ENCODE results near the gene WHRN. TPM values are rescaled to one million over a fixed set of nuclear protein-coding genes. Genes with fewer than 3 reads are reported as not detected.

The WHRN gene
- total and polyA plus RNA-seq, 7 experiments from 2014 or later, result 0.12 to 24.0 (median 2.5) TPM; not detected in 1

DNA sequence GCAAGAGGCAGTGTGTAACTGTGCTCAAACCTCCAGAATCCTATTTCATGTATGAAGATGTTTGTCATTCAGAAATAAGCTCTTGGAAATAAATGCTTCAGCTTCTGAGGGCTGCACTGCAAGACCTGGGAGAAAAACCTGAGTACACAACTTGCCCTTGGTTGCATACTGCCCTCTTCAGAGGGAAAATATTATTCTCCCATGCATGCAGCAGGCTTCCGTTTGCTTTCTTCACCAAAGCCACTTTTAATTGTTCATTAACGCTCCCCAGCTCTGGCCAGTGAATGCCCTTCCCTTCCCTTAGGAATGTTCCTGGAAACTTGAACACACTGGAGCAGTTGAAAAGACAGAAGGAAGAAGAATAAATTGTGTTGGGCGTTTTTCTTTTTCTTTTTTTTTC, 2.5 kb upstream of the WHRN start:
- intact Hi-C loops (cut with micrococcal nuclease), result loop anchor here (1.0 to 10.0 kb wide), 10 partner anchors 20 to 420 kb away; partner anchors contain the start of gene COL27A1 (in 1 of the 2)
- Mint-ChIP-seq H3K4me3 (no peak overlapping the region), H3K36me3 (no peaks in the 10 kb centered on the region), H3K27ac (peak overlapping the region in 1 of 9 donors; percentile 59), H3K4me1 (peaks cover 3 to 26% (median 21%) of the 10 kb centered on the region in 7 donors), H3K27me3 (peaks cover 0 to 79% (median 48%) of the 10 kb centered on the region in 5 donors), H3K9me3 (peaks cover 0 to 2% (median 0%) of the 10 kb centered on the region in 11 donors)
- DNase-seq (peak in 6 of 9 donors; percentile 17 to 58 (median 38)), ATAC-seq (no peak)
- Histone ChIP-seq H3K4me1 (ENCODE audit: control insufficient read depth in 2 of 2, insufficient read depth in 2 of 2, low read length in 2 of 2) (peaks cover 14 to 24% of the 10 kb centered on the region in 2 donors), H3K9me3 (ENCODE audit: control insufficient read depth in 2 of 3, low read length in 3 of 3) (no peaks in the 10 kb centered on the region), H3K4me3 (ENCODE audit: low read length) (no peak overlapping the region), H3K27me3 (ENCODE audit: control insufficient read depth in 2 of 2, insufficient read depth in 2 of 2, low read length in 2 of 2) (no peaks in the 10 kb centered on the region), H3K27ac (ENCODE audit: low read depth, low read length) (no peak overlapping the region), H3K36me3 (ENCODE audit: control insufficient read depth in 2 of 3, insufficient read depth in 3 of 3, low read length in 3 of 3) (no peaks in the 10 kb centered on the region)
- CTCF ChIA-PET, result interaction anchor here (0.6 to 2.2 kb wide), 16 partner anchors 19 to 1104 kb away, joined by 3 to 15 read pairs (median 3); no protein-coding TSS in a partner anchor
- POLR2A ChIA-PET, result interaction anchor here (0.6 to 2.9 kb wide), 4 partner anchors 13 to 121 kb away, joined by 3 to 11 read pairs (median 4); partner anchors contain the start of gene AKNA

DNA sequence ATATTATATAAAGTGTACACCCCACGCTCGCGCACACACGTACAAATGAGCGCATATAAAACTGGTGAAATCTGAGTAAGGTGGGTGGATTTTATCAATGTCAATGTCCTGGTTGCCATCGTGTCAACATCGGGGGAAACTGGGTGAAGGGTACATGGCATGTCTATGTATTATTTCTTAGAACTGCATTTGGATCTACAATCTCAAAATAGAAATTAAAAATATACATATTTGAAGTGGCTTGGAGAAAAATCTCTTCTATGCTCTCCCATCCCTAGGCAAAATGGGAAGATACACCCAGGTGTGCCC, 763 bp upstream of the WHRN start:
- H3K27ac ChIP-seq (ENCODE audit: low read depth, low read length), result peak overlapping the region; percentile 57
- no peak for ATAC-seq
- ChIA-PET CTCF (interaction anchor here (1.7 to 2.2 kb wide), 2 partner anchors 98 to 101 kb away, joined by 9 to 15 read pairs; no protein-coding TSS in a partner anchor), POLR2A (interaction anchor here (0.7 to 2.9 kb wide), 3 partner anchors 106 to 119 kb away, joined by 3 to 11 read pairs (median 3); partner anchors contain the start of gene AKNA)
- Mint-ChIP-seq H3K9me3 (peaks cover 0 to 2% (median 0%) of the 10 kb centered on the region in 11 donors), H3K36me3 (no peaks in the 10 kb centered on the region), H3K4me1 (peaks cover 5 to 26% (median 22%) of the 10 kb centered on the region in 7 donors), H3K4me3 (peak overlapping the region; percentile 83 to 90 (median 88)), H3K27ac (peak overlapping the region; percentile 55 to 94 (median 87)), H3K27me3 (peaks cover 0 to 84% (median 36%) of the 10 kb centered on the region in 5 donors)
- H3K9me3 ChIP-seq (ENCODE audit: control insufficient read depth in 2 of 3, low read length in 3 of 3), result no peaks in the 10 kb centered on the region
- intact Hi-C loops (cut with micrococcal nuclease), result loop anchor here (2.0 to 10.0 kb wide), 6 partner anchors 54 to 421 kb away; partner anchors contain the start of gene COL27A1 (in 1 of the 2)
- no peaks in the 10 kb centered on the region for H3K27me3 ChIP-seq (ENCODE audit: control insufficient read depth in 2 of 2, insufficient read depth in 2 of 2, low read length in 2 of 2)
- DNase-seq, result no peak
- no peaks in the 10 kb centered on the region for H3K36me3 ChIP-seq (ENCODE audit: control insufficient read depth in 2 of 3, insufficient read depth in 3 of 3, low read length in 3 of 3)
- H3K4me3 ChIP-seq (ENCODE audit: low read length), result peak overlapping the region; percentile 59
- peaks cover 14 to 29% of the 10 kb centered on the region in 2 donors for H3K4me1 ChIP-seq (ENCODE audit: control insufficient read depth in 2 of 2, insufficient read depth in 2 of 2, low read length in 2 of 2)

GRCh38 chr9:114504341-114505186, 709 bp downstream of the WHRN start:
- ATAC-seq (peak; percentile 14), DNase-seq (peak; percentile 17 to 58 (median 39))
- H3K36me3 ChIP-seq (ENCODE audit: control insufficient read depth in 2 of 3, insufficient read depth in 3 of 3, low read length in 3 of 3), result no peaks in the 10 kb centered on the region
- Mint-ChIP-seq H3K9me3 (peaks cover 0 to 2% (median 0%) of the 10 kb centered on the region in 11 donors), H3K27me3 (peaks cover 0 to 82% (median 24%) of the 10 kb centered on the region in 5 donors), H3K4me3 (peak overlapping the region; percentile 69 to 90 (median 84)), H3K27ac (peak overlapping the region in 7 of 9 donors; percentile 43 to 92 (median 75)), H3K36me3 (no peaks in the 10 kb centered on the region), H3K4me1 (peaks cover 5 to 26% (median 22%) of the 10 kb centered on the region in 7 donors)
- no peaks in the 10 kb centered on the region for H3K9me3 ChIP-seq (ENCODE audit: control insufficient read depth in 2 of 3, low read length in 3 of 3)
- no peaks in the 10 kb centered on the region for H3K27me3 ChIP-seq (ENCODE audit: control insufficient read depth in 2 of 2, insufficient read depth in 2 of 2, low read length in 2 of 2)
- ChIA-PET POLR2A (interaction anchor here (0.6 to 1.5 kb wide), 7 partner anchors 50 to 149 kb away, joined by 3 to 5 read pairs (median 3); partner anchors contain the start of genes AKNA and ATP6V1G1), CTCF (interaction anchor here (1.0 to 1.6 kb wide), 3 partner anchors 16 to 149 kb away, joined by 4 to 5 read pairs (median 5); no protein-coding TSS in a partner anchor)
- intact Hi-C loops (cut with micrococcal nuclease), result loop anchor here (1.0 to 10.0 kb wide), 11 partner anchors 34 to 423 kb away; partner anchors contain the start of genes ATP6V1G1 (in 2 of the 2) and COL27A1 (in 1 of the 2)
- H3K4me1 ChIP-seq (ENCODE audit: control insufficient read depth in 2 of 2, insufficient read depth in 2 of 2, low read length in 2 of 2), result peaks cover 14 to 29% of the 10 kb centered on the region in 2 donors
- peak overlapping the region; percentile 57 for H3K27ac ChIP-seq (ENCODE audit: low read depth, low read length)
- H3K4me3 ChIP-seq (ENCODE audit: low read length), result peak overlapping the region; percentile 59

GRCh38 chr9:114503522-114504340, 1.5 kb downstream of the WHRN start:
- intact Hi-C loops (cut with micrococcal nuclease), result loop anchor here (2.0 to 10.0 kb wide), 3 partner anchors 35 to 401 kb away; partner anchors contain the start of gene COL27A1 (in 1 of the 2)
- peaks cover 0 to 80% (median 16%) of the 10 kb centered on the region in 5 donors for H3K27me3 Mint-ChIP-seq

DNA sequence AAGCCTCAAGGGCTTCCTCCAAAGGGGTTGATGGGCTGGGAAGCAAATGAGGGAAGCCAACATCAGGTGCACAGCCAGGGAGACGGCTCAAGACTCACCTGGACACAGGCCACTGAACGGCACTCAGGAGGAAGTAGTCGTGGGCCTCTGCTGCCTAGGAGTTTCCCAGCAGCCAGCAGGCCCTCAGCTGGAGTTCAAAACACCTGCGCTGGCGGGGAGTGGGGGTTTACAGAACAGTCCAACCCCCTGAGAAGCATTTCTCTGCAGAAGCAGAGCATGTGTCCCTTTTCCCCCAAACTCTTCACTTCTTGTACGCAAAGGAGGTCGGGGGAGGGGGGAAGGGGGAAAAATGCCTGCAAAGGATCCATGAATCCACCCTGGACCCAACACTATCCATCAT, 2.3 kb downstream of the WHRN start:
- H3K4me3 ChIP-seq (ENCODE audit: low read length), result no peak overlapping the region
- H3K27ac ChIP-seq (ENCODE audit: low read depth, low read length), result no peak overlapping the region
- no peaks in the 10 kb centered on the region for H3K27me3 ChIP-seq (ENCODE audit: control insufficient read depth in 2 of 2, insufficient read depth in 2 of 2, low read length in 2 of 2)
- ChIA-PET POLR2A (no interaction called here), CTCF (no interaction called here)
- DNase-seq, result no peak
- intact Hi-C loops (cut with micrococcal nuclease), result loop anchor here (10.0 kb wide), 2 partner anchors 348 to 402 kb away; partner anchors contain the start of gene COL27A1 (in 1 of the 2)
- H3K27me3 Mint-ChIP-seq, result peaks cover 0 to 77% (median 9%) of the 10 kb centered on the region in 5 donors
- peaks cover 0 to 2% (median 0%) of the 10 kb centered on the region in 11 donors for H3K9me3 Mint-ChIP-seq
- H3K27ac Mint-ChIP-seq, result peak overlapping the region in 5 of 9 donors; percentile 13 to 68 (median 33)
- no peaks in the 10 kb centered on the region for H3K36me3 ChIP-seq (ENCODE audit: control insufficient read depth in 2 of 3, insufficient read depth in 3 of 3, low read length in 3 of 3)
- H3K4me1 ChIP-seq (ENCODE audit: control insufficient read depth in 2 of 2, insufficient read depth in 2 of 2, low read length in 2 of 2), result peaks cover 13 to 33% of the 10 kb centered on the region in 2 donors
- H3K4me1 Mint-ChIP-seq, result peaks cover 5 to 25% (median 22%) of the 10 kb centered on the region in 7 donors
- ATAC-seq, result no peak
- peak overlapping the region in 5 of 10 donors; percentile 11 to 89 (median 47) for H3K4me3 Mint-ChIP-seq
- no peaks in the 10 kb centered on the region for H3K36me3 Mint-ChIP-seq
- no peaks in the 10 kb centered on the region for H3K9me3 ChIP-seq (ENCODE audit: control insufficient read depth in 2 of 3, low read length in 3 of 3)

More at GRCh38 chr9:114503522-114504340, 1.5 kb downstream of the WHRN start:
- H3K9me3 ChIP-seq (ENCODE audit: control insufficient read depth in 2 of 3, low read length in 3 of 3), result no peaks in the 10 kb centered on the region
- peaks cover 0 to 2% (median 0%) of the 10 kb centered on the region in 11 donors for H3K9me3 Mint-ChIP-seq
- H3K27ac Mint-ChIP-seq, result peak overlapping the region in 6 of 9 donors; percentile 12 to 68 (median 40)
- H3K4me3 ChIP-seq (ENCODE audit: low read length), result peak overlapping the region; percentile 59
- ChIA-PET POLR2A (interaction anchor here (0.6 to 1.4 kb wide), 5 partner anchors 49 to 116 kb away, joined by 3 to 4 read pairs (median 3); partner anchors contain the start of genes AKNA and ATP6V1G1), CTCF (interaction anchor here (1.1 to 1.6 kb wide), 2 partner anchors 15 to 131 kb away, joined by 4 to 5 read pairs; no protein-coding TSS in a partner anchor)
- H3K4me3 Mint-ChIP-seq, result peak overlapping the region; percentile 30 to 90 (median 68)
- H3K4me1 ChIP-seq (ENCODE audit: control insufficient read depth in 2 of 2, insufficient read depth in 2 of 2, low read length in 2 of 2), result peaks cover 14 to 29% of the 10 kb centered on the region in 2 donors
- no peak for ATAC-seq
- DNase-seq, result no peak
- no peaks in the 10 kb centered on the region for H3K36me3 ChIP-seq (ENCODE audit: control insufficient read depth in 2 of 3, insufficient read depth in 3 of 3, low read length in 3 of 3)
- no peaks in the 10 kb centered on the region for H3K27me3 ChIP-seq (ENCODE audit: control insufficient read depth in 2 of 2, insufficient read depth in 2 of 2, low read length in 2 of 2)
- no peak overlapping the region for H3K27ac ChIP-seq (ENCODE audit: low read depth, low read length)
- no peaks in the 10 kb centered on the region for H3K36me3 Mint-ChIP-seq
- H3K4me1 Mint-ChIP-seq, result peaks cover 5 to 26% (median 22%) of the 10 kb centered on the region in 7 donors

All from naive thymus-derived CD4-positive, alpha-beta T cell (primary cell).